Measurements from ENCODE around the gene RANGRF.

- TF ChIP-seq EZH2phosphoT487 (IDR thresholded peaks at IDR 0.05; ENCODE audit: low read length) (no peak), EZH2 (optimal IDR thresholded peaks at IDR 0.05; ENCODE audit: low read depth, low read length) (no peak), CTCF (IDR thresholded peaks at IDR 0.05; ENCODE audit: low read length) (no peak)
Observed at GRCh38 chr17:8332688-8333087, 44.2 kb downstream of the RANGRF start.
